Measurements from ENCODE around the gene GET4.
"Not testable (repeated sequence)": the region's sequence is repeated elsewhere in the genome, so short reads cannot be mapped to it uniquely, and the experiment has no call there.

The GET4 gene

DNA sequence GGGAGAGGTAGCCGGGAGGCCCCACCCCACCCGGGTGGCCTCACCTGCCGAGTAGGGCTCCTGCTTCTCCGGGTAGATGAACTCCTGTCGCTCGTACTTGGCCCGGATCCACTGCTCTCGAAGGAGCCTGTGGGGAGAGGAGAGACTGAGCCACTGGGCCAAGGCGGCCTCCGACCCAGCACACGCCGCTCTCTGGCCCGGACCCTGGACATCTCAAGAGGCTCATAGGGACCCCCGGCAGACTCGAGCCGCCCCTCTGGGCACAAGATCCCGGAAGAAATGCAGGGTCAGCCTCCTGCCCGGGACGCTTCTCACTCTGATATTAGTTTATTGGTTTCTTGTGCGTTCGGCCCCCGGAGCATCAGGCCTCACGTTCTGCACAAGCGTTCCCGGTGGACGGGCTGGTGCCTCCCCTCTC is 43.6 kb downstream of the GET4 start:
- no peak overlapping the region for H3K4me3 ChIP-seq (ENCODE audit: insufficient read length, low read depth)
- no peaks in the 10 kb centered on the region for H3K9me3 ChIP-seq (ENCODE audit: insufficient read depth, low read length)
- H3K27me3 ChIP-seq (ENCODE audit: insufficient read depth, insufficient read length): no peaks in the 10 kb centered on the region
- TF ChIP-seq YY1 (IDR thresholded peaks at IDR 0.05; ENCODE audit: insufficient read depth, insufficient read length) (no peak), SUZ12 (IDR thresholded peaks at IDR 0.05; ENCODE audit: extremely low read depth, insufficient read depth, insufficient read length) (no peak), ZNF274 (IDR thresholded peaks at IDR 0.05; ENCODE audit: low read depth, low read length) (no peak)
- H3K4me1 ChIP-seq (ENCODE audit: insufficient read depth, insufficient read length): peaks cover 19% of the 10 kb centered on the region
- no peak for DNase-seq (ENCODE audit: low read depth, low spot score)
- no peaks in the 10 kb centered on the region for H3K36me3 ChIP-seq (ENCODE audit: insufficient read depth, insufficient read length, low read length)
- no peak overlapping the region for H3K9ac ChIP-seq (ENCODE audit: insufficient read length, low read depth)

- Histone ChIP-seq H3K9ac (ENCODE audit: insufficient read length, low read depth) (no peak overlapping the region), H3K4me3 (ENCODE audit: insufficient read length, low read depth) (no peak overlapping the region), H3K36me3 (ENCODE audit: insufficient read depth, insufficient read length, low read length) (no peaks in the 10 kb centered on the region), H3K9me3 (ENCODE audit: insufficient read depth, low read length) (no peaks in the 10 kb centered on the region), H3K27me3 (ENCODE audit: insufficient read depth, insufficient read length) (no peaks in the 10 kb centered on the region), H3K4me1 (ENCODE audit: insufficient read depth, insufficient read length) (peaks cover 15% of the 10 kb centered on the region)
- no peak for TF ChIP-seq YY1 (IDR thresholded peaks at IDR 0.05; ENCODE audit: insufficient read depth, insufficient read length)
- no peak for DNase-seq (ENCODE audit: low read depth, low spot score)
Measured at GRCh38 chr7:920351-921070, 44.2 kb downstream of the GET4 start.

DNA sequence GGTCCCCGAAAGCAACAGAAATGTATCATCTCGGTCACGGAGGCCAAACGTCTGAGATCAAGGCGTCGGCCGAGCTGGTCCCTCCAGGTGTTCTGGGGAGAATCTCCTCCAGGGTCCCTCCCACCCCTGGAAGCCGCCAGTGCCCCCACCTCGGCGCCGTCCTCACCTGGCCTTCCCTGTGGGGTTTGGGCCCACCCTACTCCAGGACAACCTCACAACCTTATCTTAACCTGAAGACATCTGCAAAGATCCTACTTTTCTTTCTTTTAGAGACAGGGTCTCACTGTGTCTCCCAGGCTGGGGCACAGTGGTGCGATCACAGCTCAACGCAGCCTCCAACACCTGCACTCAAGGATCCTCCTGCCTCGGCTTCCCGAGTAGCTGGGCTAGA is 44.7 kb downstream of the GET4 start:
- no peaks in the 10 kb centered on the region for H3K27me3 ChIP-seq (ENCODE audit: insufficient read depth, insufficient read length)

DNA sequence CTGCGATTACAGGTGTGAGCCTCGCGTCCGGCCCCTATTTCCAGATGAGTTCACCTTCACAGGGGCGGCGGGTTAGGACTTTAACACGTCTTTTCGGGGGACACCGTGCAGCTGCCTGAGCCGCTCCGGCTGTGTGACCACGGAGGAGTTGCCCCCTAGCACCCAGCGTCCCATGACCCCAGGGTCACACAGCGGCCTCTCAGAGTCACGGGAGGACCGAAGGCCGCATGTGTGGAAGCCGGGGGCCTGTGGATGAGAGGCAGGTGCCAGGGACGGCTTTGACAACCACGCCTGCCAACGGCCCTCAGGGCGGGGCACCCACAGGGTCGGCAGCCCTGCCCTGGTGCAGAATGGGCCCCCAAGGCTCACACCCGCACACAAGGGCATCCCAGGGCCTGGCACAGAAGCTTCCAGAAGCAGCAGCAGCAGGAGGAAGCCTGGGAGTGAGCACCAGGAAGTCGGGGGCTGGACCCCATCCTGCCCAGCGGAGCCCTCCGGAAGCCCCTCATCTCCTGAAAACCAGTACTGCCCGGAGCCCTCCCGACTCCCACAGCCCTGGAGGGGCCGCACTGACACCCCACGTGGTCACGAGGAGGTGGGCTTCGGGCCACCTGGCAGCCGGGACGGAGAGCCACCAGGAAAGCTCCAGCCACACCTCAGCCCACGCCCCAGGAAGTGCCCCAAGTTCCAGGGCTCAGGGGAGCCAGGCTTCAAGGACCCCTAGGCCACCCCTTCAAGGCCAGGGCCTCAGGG is 45.4 kb downstream of the GET4 start:
- no peak overlapping the region for H3K4me3 ChIP-seq (ENCODE audit: insufficient read length, low read depth)

More for the DNA sequence above, 44.7 kb downstream of the GET4 start:
- Histone ChIP-seq H3K4me3 (ENCODE audit: insufficient read length, low read depth) (no peak overlapping the region), H3K9me3 (ENCODE audit: insufficient read depth, low read length) (no peaks in the 10 kb centered on the region), H3K36me3 (ENCODE audit: insufficient read depth, insufficient read length, low read length) (no peaks in the 10 kb centered on the region), H3K9ac (ENCODE audit: insufficient read length, low read depth) (no peak overlapping the region), H3K4me1 (ENCODE audit: insufficient read depth, insufficient read length) (peaks cover 14% of the 10 kb centered on the region)
- DNase-seq (ENCODE audit: low read depth, low spot score): no peak
- TF ChIP-seq ZNF274 (IDR thresholded peaks at IDR 0.05; ENCODE audit: low read depth, low read length) (no peak), YY1 (IDR thresholded peaks at IDR 0.05; ENCODE audit: insufficient read depth, insufficient read length) (no peak), SUZ12 (IDR thresholded peaks at IDR 0.05; ENCODE audit: extremely low read depth, insufficient read depth, insufficient read length) (no peak)

DNA sequence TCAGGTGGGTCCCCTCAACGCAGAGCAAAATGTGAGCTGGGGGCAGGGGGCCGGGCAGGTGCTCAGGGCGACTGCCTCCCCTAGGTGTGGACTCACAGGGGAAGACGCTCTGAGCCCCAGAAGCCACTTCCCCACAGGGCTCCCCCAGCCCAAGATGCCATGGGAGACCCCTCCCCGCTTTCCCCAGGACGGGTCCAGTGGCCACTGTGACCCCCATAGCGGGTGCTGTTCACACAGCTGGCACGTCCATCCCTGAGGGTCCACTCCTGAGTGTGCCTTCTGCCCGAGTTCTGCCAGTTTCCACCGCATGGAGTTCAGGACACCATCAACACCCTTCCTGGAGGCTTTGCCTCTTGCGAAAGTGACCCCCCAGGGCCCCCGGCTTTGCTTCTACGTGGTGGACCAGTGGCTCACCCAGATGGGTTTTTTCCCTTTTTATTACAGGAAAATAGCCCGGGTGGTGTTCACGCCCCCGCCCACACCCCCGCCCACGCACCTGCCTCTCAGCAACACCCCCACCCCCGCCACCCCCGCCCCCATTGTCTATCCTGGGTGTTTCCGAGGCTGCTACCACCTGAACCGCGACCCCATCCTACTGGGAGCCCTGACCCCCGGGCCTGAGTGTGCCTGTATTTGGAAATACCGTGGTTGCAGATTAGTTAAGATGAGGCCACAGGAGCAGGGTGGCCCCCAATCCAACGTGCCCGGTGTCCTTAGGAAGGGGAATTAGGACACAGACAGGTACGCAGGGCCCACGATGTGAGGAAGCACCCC is 46.2 kb downstream of the GET4 start:
- TF ChIP-seq YY1 (IDR thresholded peaks at IDR 0.05; ENCODE audit: insufficient read depth, insufficient read length): no peak
- no peak for TF ChIP-seq ZNF274 (IDR thresholded peaks at IDR 0.05; ENCODE audit: low read depth, low read length)
- TF ChIP-seq SUZ12 (IDR thresholded peaks at IDR 0.05; ENCODE audit: extremely low read depth, insufficient read depth, insufficient read length): no peak
- no peak overlapping the region for H3K4me3 ChIP-seq (ENCODE audit: insufficient read length, low read depth)
- no peak for DNase-seq (ENCODE audit: low read depth, low spot score)

More for the DNA sequence above, 45.4 kb downstream of the GET4 start:
- Histone ChIP-seq H3K4me1 (ENCODE audit: insufficient read depth, insufficient read length) (peaks cover 11% of the 10 kb centered on the region), H3K27me3 (ENCODE audit: insufficient read depth, insufficient read length) (no peaks in the 10 kb centered on the region), H3K9ac (ENCODE audit: insufficient read length, low read depth) (no peak overlapping the region), H3K9me3 (ENCODE audit: insufficient read depth, low read length) (no peaks in the 10 kb centered on the region), H3K36me3 (ENCODE audit: insufficient read depth, insufficient read length, low read length) (no peaks in the 10 kb centered on the region)
- TF ChIP-seq ZNF274 (IDR thresholded peaks at IDR 0.05; ENCODE audit: low read depth, low read length) (no peak), SUZ12 (IDR thresholded peaks at IDR 0.05; ENCODE audit: extremely low read depth, insufficient read depth, insufficient read length) (no peak), YY1 (IDR thresholded peaks at IDR 0.05; ENCODE audit: insufficient read depth, insufficient read length) (no peak)
- DNase-seq (ENCODE audit: low read depth, low spot score): no peak

GRCh38 chr7:923108-924041 is 47.0 kb downstream of the GET4 start:
- Histone ChIP-seq H3K27me3 (ENCODE audit: insufficient read depth, insufficient read length) (no peaks in the 10 kb centered on the region), H3K36me3 (ENCODE audit: insufficient read depth, insufficient read length, low read length) (no peaks in the 10 kb centered on the region), H3K4me3 (ENCODE audit: insufficient read length, low read depth) (no peak overlapping the region), H3K4me1 (ENCODE audit: insufficient read depth, insufficient read length) (peaks cover 16% of the 10 kb centered on the region), H3K9ac (ENCODE audit: insufficient read length, low read depth) (peak overlapping the region; percentile 21), H3K9me3 (ENCODE audit: insufficient read depth, low read length) (no peaks in the 10 kb centered on the region)
- DNase-seq (ENCODE audit: low read depth, low spot score): no peak
- TF ChIP-seq SUZ12 (IDR thresholded peaks at IDR 0.05; ENCODE audit: extremely low read depth, insufficient read depth, insufficient read length) (no peak), YY1 (IDR thresholded peaks at IDR 0.05; ENCODE audit: insufficient read depth, insufficient read length) (no peak), ZNF274 (IDR thresholded peaks at IDR 0.05; ENCODE audit: low read depth, low read length) (no peak)

More for the DNA sequence above, 46.2 kb downstream of the GET4 start:
- H3K4me1 ChIP-seq (ENCODE audit: insufficient read depth, insufficient read length): peaks cover 16% of the 10 kb centered on the region
- no peak overlapping the region for H3K9ac ChIP-seq (ENCODE audit: insufficient read length, low read depth)
- H3K27me3 ChIP-seq (ENCODE audit: insufficient read depth, insufficient read length): no peaks in the 10 kb centered on the region
- no peaks in the 10 kb centered on the region for H3K9me3 ChIP-seq (ENCODE audit: insufficient read depth, low read length)
- H3K36me3 ChIP-seq (ENCODE audit: insufficient read depth, insufficient read length, low read length): no peaks in the 10 kb centered on the region

- H3K4me3 ChIP-seq (ENCODE audit: insufficient read length, low read depth); H3K36me3 ChIP-seq (ENCODE audit: insufficient read depth, insufficient read length, low read length); H3K9me3 ChIP-seq (ENCODE audit: insufficient read depth, low read length); H3K27me3 ChIP-seq (ENCODE audit: insufficient read depth, insufficient read length); H3K9ac ChIP-seq (ENCODE audit: insufficient read length, low read depth); DNase-seq (ENCODE audit: low read depth, low spot score): not testable (repeated sequence)
- H3K4me1 ChIP-seq (ENCODE audit: insufficient read depth, insufficient read length): peaks cover 16% of the 10 kb centered on the region
Measured at GRCh38 chr7:924042-924441, 47.7 kb downstream of the GET4 start.
